HEK293 (cell line): ENCODE measurements around the gene LCN2.

ENCODE experiments used
- YY1 ChIP-seq: fragments of 450-650 bp; formaldehyde crosslinking; IDR thresholded peaks from 2 replicates; pipeline ENCODE4 v1.5.1; 2018; ENCODE audit warnings: missing biosample characterization, missing genetic modification characterization
- ZNF529 ChIP-seq: fragments of 450-650 bp; formaldehyde crosslinking; IDR thresholded peaks from 2 replicates; pipeline ENCODE4 v1.5.1; 2017; ENCODE audit warnings: missing genetic modification characterization, missing biosample characterization; ENCODE audit not compliant: insufficient replicate concordance
- ZNF670 ChIP-seq: fragments of 450-650 bp; formaldehyde crosslinking; IDR thresholded peaks from 2 replicates; pipeline ENCODE4 v1.5.1; 2016; ENCODE audit warnings: missing biosample characterization, missing genetic modification characterization, low read depth
- TF ChIP-seq, protein P1 (sequence below): fragments of 450-650 bp; formaldehyde crosslinking; IDR thresholded peaks from 2 replicates; pipeline ENCODE4 v1.5.1; 2016; ENCODE audit warnings: missing biosample characterization, missing genetic modification characterization
- TF ChIP-seq, protein P2 (sequence below): fragments of 450-650 bp; IDR thresholded peaks from 2 replicates; pipeline ENCODE4 v1.5.1; 2018; ENCODE audit warnings: missing biosample characterization, mild to moderate bottlenecking, missing genetic modification characterization

DNA sequence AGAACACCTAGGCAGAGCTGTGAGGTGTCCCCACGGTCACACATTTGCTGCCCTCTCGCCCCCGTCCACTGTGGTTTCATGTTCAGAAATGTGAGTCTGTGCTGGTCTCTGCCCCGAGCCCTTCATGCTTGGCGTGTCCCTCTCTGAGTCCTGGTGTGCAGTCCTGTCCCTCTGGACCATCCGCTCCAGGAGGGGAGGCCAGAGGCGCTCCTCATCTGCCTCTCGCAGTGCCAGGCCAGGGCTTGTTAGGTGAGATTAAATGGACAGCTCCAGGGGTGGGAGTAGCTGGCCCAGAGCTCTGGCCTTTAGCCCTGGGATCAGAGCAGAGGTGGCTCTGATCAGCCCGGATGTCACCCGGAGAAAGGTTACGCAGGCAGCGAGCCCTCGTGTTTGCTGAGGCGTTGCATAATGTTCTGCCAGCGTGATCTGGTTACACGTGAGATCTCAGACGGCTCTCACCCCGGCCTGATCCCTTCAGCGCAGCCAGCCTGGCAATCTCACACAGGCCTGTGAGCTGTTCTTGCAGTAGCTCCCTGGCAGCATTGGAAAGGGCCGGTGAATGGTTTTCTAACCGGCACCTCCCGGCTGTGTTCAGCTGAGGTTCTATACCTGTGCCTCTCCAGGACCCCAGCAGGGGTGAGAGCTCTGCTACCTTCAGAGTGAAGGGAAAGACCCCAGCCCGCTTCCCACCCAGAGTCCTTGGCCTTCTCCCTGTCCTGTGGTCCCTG, 46.2 kb upstream of the LCN2 start:
- TF ChIP-seq, protein P1, sequence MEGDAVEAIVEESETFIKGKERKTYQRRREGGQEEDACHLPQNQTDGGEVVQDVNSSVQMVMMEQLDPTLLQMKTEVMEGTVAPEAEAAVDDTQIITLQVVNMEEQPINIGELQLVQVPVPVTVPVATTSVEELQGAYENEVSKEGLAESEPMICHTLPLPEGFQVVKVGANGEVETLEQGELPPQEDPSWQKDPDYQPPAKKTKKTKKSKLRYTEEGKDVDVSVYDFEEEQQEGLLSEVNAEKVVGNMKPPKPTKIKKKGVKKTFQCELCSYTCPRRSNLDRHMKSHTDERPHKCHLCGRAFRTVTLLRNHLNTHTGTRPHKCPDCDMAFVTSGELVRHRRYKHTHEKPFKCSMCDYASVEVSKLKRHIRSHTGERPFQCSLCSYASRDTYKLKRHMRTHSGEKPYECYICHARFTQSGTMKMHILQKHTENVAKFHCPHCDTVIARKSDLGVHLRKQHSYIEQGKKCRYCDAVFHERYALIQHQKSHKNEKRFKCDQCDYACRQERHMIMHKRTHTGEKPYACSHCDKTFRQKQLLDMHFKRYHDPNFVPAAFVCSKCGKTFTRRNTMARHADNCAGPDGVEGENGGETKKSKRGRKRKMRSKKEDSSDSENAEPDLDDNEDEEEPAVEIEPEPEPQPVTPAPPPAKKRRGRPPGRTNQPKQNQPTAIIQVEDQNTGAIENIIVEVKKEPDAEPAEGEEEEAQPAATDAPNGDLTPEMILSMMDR (tag by site-specific recombination): no peak
- no peak for TF ChIP-seq ZNF670 (tag by site-specific recombination)
- no peak for TF ChIP-seq ZNF529 (tag by site-specific recombination)
- no peak for TF ChIP-seq YY1 (tag by site-specific recombination)
- TF ChIP-seq, protein P2, sequence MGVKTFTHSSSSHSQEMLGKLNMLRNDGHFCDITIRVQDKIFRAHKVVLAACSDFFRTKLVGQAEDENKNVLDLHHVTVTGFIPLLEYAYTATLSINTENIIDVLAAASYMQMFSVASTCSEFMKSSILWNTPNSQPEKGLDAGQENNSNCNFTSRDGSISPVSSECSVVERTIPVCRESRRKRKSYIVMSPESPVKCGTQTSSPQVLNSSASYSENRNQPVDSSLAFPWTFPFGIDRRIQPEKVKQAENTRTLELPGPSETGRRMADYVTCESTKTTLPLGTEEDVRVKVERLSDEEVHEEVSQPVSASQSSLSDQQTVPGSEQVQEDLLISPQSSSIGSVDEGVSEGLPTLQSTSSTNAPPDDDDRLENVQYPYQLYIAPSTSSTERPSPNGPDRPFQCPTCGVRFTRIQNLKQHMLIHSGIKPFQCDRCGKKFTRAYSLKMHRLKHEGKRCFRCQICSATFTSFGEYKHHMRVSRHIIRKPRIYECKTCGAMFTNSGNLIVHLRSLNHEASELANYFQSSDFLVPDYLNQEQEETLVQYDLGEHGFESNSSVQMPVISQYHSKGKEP (tag by site-specific recombination): no peak
